ENCODE measurements around the gene EGFL8. TPM values are rescaled to one million over a fixed set of nuclear protein-coding genes. Genes with fewer than 3 reads are reported as not detected.

Gene EGFL8
- total and polyA plus RNA-seq, 9 of the 15 experiments (the other 6 are each of a cell fraction or from before 2014, with no cell fraction given) = 2.2 to 47.4 (median 14.2) TPM

DNA sequence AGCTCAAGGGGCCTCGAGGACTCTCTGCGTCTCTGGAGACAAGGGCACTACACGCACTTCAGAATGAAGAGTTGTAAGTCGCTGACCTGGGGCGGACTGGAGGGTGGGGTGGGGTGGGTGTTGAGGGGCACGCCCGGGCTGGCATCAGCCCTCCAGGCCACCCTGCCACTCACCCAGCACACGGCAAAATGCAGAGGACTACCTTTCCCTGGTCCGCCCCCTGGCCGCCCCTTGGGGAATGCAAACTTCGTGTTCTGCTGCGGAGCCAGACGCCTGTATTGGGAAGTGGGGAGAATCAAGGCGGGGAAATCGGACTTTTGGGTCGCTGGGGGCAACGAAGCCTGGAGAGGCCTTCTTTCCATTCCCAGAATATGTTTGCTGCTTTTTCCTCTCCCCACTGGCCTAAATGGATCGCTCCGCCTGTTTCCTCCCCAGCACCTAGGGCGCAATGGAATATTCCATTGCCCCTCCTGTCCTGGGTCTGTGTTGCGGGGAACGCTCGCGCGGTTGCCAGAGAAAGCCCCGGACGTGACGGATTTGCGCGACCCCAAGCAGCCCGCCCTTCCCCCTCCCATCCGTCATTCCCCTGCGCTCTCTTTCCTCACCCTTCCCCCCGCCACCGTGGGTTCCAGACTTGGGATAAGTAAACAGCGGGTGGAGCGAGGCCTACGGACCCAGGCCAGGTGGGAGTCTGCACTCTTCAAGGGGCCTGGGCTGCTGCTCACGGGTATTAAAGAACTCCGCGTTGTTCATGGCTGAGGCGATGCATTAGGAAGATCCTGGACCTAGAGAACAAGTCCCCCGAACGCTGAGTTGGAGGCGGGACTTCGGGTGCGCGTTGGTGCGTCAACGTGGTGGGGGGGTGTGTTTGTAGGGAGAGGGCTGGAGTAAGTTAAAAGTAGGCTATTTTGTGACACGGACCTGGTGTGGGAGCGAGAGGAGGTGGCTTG is 10.6 kb upstream of the EGFL8 start, which contains the start of gene PPT2 (continued):
- TF ChIP-seq CBX1 (IDR thresholded peaks at IDR 0.05; ENCODE audit: low read depth) = no peak
- TF ChIP-seq CHAMP1 (IDR thresholded peaks at IDR 0.05) = peak; percentile 50; the same call in 1 of the 2 replicates
- TF ChIP-seq, protein P1, sequence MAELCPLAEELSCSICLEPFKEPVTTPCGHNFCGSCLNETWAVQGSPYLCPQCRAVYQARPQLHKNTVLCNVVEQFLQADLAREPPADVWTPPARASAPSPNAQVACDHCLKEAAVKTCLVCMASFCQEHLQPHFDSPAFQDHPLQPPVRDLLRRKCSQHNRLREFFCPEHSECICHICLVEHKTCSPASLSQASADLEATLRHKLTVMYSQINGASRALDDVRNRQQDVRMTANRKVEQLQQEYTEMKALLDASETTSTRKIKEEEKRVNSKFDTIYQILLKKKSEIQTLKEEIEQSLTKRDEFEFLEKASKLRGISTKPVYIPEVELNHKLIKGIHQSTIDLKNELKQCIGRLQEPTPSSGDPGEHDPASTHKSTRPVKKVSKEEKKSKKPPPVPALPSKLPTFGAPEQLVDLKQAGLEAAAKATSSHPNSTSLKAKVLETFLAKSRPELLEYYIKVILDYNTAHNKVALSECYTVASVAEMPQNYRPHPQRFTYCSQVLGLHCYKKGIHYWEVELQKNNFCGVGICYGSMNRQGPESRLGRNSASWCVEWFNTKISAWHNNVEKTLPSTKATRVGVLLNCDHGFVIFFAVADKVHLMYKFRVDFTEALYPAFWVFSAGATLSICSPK (IDR thresholded peaks at IDR 0.05; ENCODE audit: borderline replicate concordance) = 0 out of 2 replicates have a peak, but pooled peaks have one; percentile 16
- TF ChIP-seq RFX1 (IDR thresholded peaks at IDR 0.05) = peak; percentile 91
- TF ChIP-seq ZNF830 (CRISPR knock-in tag; IDR thresholded peaks at IDR 0.05) = no peak
- TF ChIP-seq, protein P2, sequence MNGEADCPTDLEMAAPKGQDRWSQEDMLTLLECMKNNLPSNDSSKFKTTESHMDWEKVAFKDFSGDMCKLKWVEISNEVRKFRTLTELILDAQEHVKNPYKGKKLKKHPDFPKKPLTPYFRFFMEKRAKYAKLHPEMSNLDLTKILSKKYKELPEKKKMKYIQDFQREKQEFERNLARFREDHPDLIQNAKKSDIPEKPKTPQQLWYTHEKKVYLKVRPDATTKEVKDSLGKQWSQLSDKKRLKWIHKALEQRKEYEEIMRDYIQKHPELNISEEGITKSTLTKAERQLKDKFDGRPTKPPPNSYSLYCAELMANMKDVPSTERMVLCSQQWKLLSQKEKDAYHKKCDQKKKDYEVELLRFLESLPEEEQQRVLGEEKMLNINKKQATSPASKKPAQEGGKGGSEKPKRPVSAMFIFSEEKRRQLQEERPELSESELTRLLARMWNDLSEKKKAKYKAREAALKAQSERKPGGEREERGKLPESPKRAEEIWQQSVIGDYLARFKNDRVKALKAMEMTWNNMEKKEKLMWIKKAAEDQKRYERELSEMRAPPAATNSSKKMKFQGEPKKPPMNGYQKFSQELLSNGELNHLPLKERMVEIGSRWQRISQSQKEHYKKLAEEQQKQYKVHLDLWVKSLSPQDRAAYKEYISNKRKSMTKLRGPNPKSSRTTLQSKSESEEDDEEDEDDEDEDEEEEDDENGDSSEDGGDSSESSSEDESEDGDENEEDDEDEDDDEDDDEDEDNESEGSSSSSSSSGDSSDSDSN (IDR thresholded peaks at IDR 0.05; ENCODE audit: borderline replicate concordance in 1 of 2, low read depth in 2 of 2, low read length in 2 of 2) = peak in 1 of 2 experiments; percentile 19; a peak in 1 of 4 replicates
- peak; percentile 54 for TF ChIP-seq PKNOX1 (IDR thresholded peaks at IDR 0.05)
- TF ChIP-seq ZNF224 (CRISPR knock-in tag; IDR thresholded peaks at IDR 0.05) = no peak
- TF ChIP-seq TARDBP (IDR thresholded peaks at IDR 0.05) = peak; percentile 43; the same call in 1 of the 2 replicates
- peak; percentile 92; the same call in 1 of the 2 replicates for TF ChIP-seq EP400 (IDR thresholded peaks at IDR 0.05)
- TF ChIP-seq PHB (CRISPR knock-in tag; IDR thresholded peaks at IDR 0.05) = no peak
- no peak for TF ChIP-seq ZNF165 (CRISPR knock-in tag; IDR thresholded peaks at IDR 0.05; ENCODE audit: borderline replicate concordance)
- TF ChIP-seq RNF2 (IDR thresholded peaks at IDR 0.05) = peak; percentile 76
- TF ChIP-seq ZKSCAN8 (CRISPR knock-in tag; IDR thresholded peaks at IDR 0.05) = no peak; the same call in 1 of the 2 replicates
- TF ChIP-seq CTBP1 (IDR thresholded peaks at IDR 0.05; ENCODE audit: borderline replicate concordance) = no peak
- TF ChIP-seq SUPT5H (IDR thresholded peaks at IDR 0.05) = peak; percentile 76
- TF ChIP-seq DACH1 (IDR thresholded peaks at IDR 0.05; ENCODE audit: partially characterized antibody) = no peak
- no peak for TF ChIP-seq HDGF (IDR thresholded peaks at IDR 0.05)
- peak; percentile 89 for TF ChIP-seq CXXC5 (CRISPR knock-in tag; IDR thresholded peaks at IDR 0.05)
- TF ChIP-seq NR1H2 (CRISPR knock-in tag; IDR thresholded peaks at IDR 0.05) = peak; percentile 91; the same call in 1 of the 2 replicates
- no peak for TF ChIP-seq ZSCAN29 (IDR thresholded peaks at IDR 0.05)
- peak; percentile 17 to 47; a peak in 2 of 4 replicates for TF ChIP-seq TBL1XR1 (IDR thresholded peaks at IDR 0.05; ENCODE audit: low read length in 2 of 2)
- TF ChIP-seq ZNF785 (CRISPR knock-in tag; IDR thresholded peaks at IDR 0.05) = no peak

All from K562 (cell line).